B cell (primary cell): ENCODE results near the gene PDLIM5. TPM values are rescaled to one million over a fixed set of nuclear protein-coding genes. Genes with fewer than 3 reads are reported as not detected.

ENCODE experiments used
- ATAC-seq: fragments of 200-7000 bp; cut with Tn5 transposase; one replicate; pipeline ENCODE4 v1.10.0; 2021; ENCODE audit warnings: low read depth, mild to moderate bottlenecking, moderate number of reproducible peaks, moderate library complexity
- CTCF ChIA-PET: fragments of 350-600 bp; sonication (Branson Sonifier 250); formaldehyde crosslinking; loops from one replicate; lab custom pipeline; 2021; ENCODE audit warnings: antibody characterized with exemption, inconsistent platforms; lab: Charles Lee
- POLR2A ChIA-PET: fragments of 350-600 bp; sonication (Branson Sonifier 250); formaldehyde crosslinking; loops from one replicate; lab custom pipeline; 2021; ENCODE audit warnings: antibody characterized with exemption; lab: Charles Lee
- DNase-seq: peaks from one replicate; pipeline ENCODE4 v3.0.0; 2013
- H2AFZ ChIP-seq: 2 replicates; pipeline ENCODE4 v1.6.1; 2012; ENCODE audit warnings: mild to moderate bottlenecking, low read depth, low read length; ENCODE audit not compliant: insufficient read depth, poor library complexity, severe bottlenecking
- H3K27ac ChIP-seq, 2 donors: 1 replicate in 1 of 2; 2 replicates in 1 of 2; pipeline ENCODE4 v1.5.1; 2012 to 2013; ENCODE audit warnings: low read length in 2 of 2, mild to moderate bottlenecking in 2 of 2, moderate library complexity in 1 of 2
- H3K27me3 ChIP-seq, 4 experiments: fragments of 200-600 bp in 1 of 4; sonication (generic) in 1 of 4; replicated peaks in 1 of 4; 1 replicate in 2 of 4; 2 replicates in 2 of 4; pipeline versions ENCODE4 v1.6.1 to v1.7.0; 2013 to 2016; ENCODE audit warnings: low read length in 3 of 4, mild to moderate bottlenecking in 2 of 4, mixed read lengths in 1 of 4, moderate library complexity in 1 of 4; ENCODE audit not compliant: insufficient read depth in 4 of 4, control insufficient read depth in 3 of 4; ENCODE audit errors: control extremely low read depth in 1 of 4
- H3K36me3 ChIP-seq, 2 experiments: replicated peaks in 1 of 2; 1 replicate in 1 of 2; 2 replicates in 1 of 2; pipeline versions ENCODE4 v1.6.1 to v1.7.1; 2013; ENCODE audit warnings: low read length in 1 of 2; ENCODE audit not compliant: insufficient read depth in 2 of 2, control insufficient read depth in 1 of 2; ENCODE audit errors: control extremely low read depth in 1 of 2, extremely low read depth in 1 of 2
- H3K4me1 ChIP-seq, 2 donors: fragments of 200-600 bp in 1 of 2; sonication (generic) in 1 of 2; 1 replicate in 1 of 2; 2 replicates in 1 of 2; pipeline versions ENCODE4 v1.5.1 to v1.6.1; 2013 to 2017; ENCODE audit warnings: low read length in 2 of 2; ENCODE audit not compliant: control insufficient read depth in 2 of 2, insufficient read depth in 2 of 2
- H3K4me2 ChIP-seq: replicated peaks from 2 replicates; pipeline ENCODE3; 2012; ENCODE audit warnings: mild to moderate bottlenecking, low read depth, low read length; ENCODE audit not compliant: poor library complexity, severe bottlenecking
- H3K4me3 ChIP-seq, 5 experiments: fragments of 200-600 bp in 1 of 5; sonication (generic) in 1 of 5; 1 replicate in 3 of 5; 2 replicates in 2 of 5; pipeline versions ENCODE4 v1.5.1 to v1.7.0; 2011 to 2016; ENCODE audit warnings: low read length in 4 of 5, mild to moderate bottlenecking in 4 of 5, low read depth in 2 of 5, control low read depth in 1 of 5, moderate library complexity in 1 of 5; ENCODE audit not compliant: insufficient read depth in 1 of 5; ENCODE audit errors: control extremely low read depth in 1 of 5, extremely low read depth in 1 of 5
- H3K79me2 ChIP-seq: fragments of 200-600 bp; sonication (generic); one replicate; pipeline ENCODE4 v1.6.0; 2016; ENCODE audit warnings: low read length; ENCODE audit not compliant: control insufficient read depth, insufficient read depth
- H3K9ac ChIP-seq: fragments of 200-600 bp; sonication (generic); 2 replicates; pipeline ENCODE4 v1.6.1; 2017; ENCODE audit warnings: mild to moderate bottlenecking, low read length, moderate library complexity
- H3K9me3 ChIP-seq, 3 donors: one replicate each; pipeline versions ENCODE4 v1.6.1 to v1.7.1; 2013; ENCODE audit warnings: low read length in 2 of 3; ENCODE audit not compliant: control insufficient read depth in 2 of 3, insufficient read depth in 1 of 3; ENCODE audit errors: control extremely low read depth in 1 of 3
- H4K20me1 ChIP-seq: 2 replicates; pipeline ENCODE4 v1.6.0; 2012; ENCODE audit warnings: mild to moderate bottlenecking, low read length; ENCODE audit not compliant: insufficient read depth, control insufficient read depth, poor library complexity, severe bottlenecking
- H3K27ac Mint-ChIP-seq: one replicate; pipeline ENCODE4 v1.8.0; 2021; ENCODE audit warnings: mixed read lengths
- H3K27me3 Mint-ChIP-seq: one replicate; pipeline ENCODE4 v1.8.0; 2021; ENCODE audit warnings: mixed read lengths
- H3K4me1 Mint-ChIP-seq: one replicate; pipeline ENCODE4 v1.8.0; 2021; ENCODE audit warnings: mixed read lengths
- H3K4me3 Mint-ChIP-seq: one replicate; pipeline ENCODE4 v1.8.0; 2021; ENCODE audit warnings: mixed read lengths
- H3K9me3 Mint-ChIP-seq: one replicate; pipeline ENCODE4 v1.8.0; 2022; ENCODE audit warnings: mixed read lengths; ENCODE audit not compliant: insufficient read depth
- CTCF ChIP-seq: fragments of 200-600 bp; IDR thresholded peaks from one replicate; pipeline ENCODE4 v1.8.0; 2022; ENCODE audit warnings: antibody characterized with exemption, mild to moderate bottlenecking
- EZH2 ChIP-seq: IDR thresholded peaks from 2 replicates; pipeline ENCODE4 v1.6.1; 2012; ENCODE audit warnings: borderline replicate concordance, low read depth, mild to moderate bottlenecking, moderate library complexity, low read length; ENCODE audit not compliant: insufficient read depth, poor library complexity, severe bottlenecking
- WGBS: methylation state at CpG from one replicate; pipeline ENCODE4 v1.1.5; 2013; ENCODE audit warnings: missing lambda C conversion rate; ENCODE audit not compliant: insufficient coverage; 5-methylcytosine and 5-hydroxymethylcytosine counted together
- intact Hi-C: fragments of 100-400 bp; cut with micrococcal nuclease; formaldehyde crosslinking; loops from one replicate; pipeline ENCODE4 v1.10.0; 2022
- polyA plus RNA-seq: library from polyadenylated mRNA; depleted of rRNA; stranded (reverse); fragments of >200 nt; gene quantifications from 2 replicates; pipeline ENCODE4 v1.2.3, GENCODE V29; 2012
- total RNA-seq, 2 donors: library from RNA; stranded (reverse); fragments of 120-200 nt in 1 of 2; gene quantifications; 1 replicate in 1 of 2; 2 replicates in 1 of 2; pipeline versions ENCODE4 v1.2.3 to v1.2.4, GENCODE V29; 2013 to 2022

Gene PDLIM5
- total and polyA plus RNA-seq, 2 donors (not counting 1 experiment from before 2014, with no cell fraction given) = 24.0 to 30.2 TPM

GRCh38 chr4:94540476-94540875 is 88.7 kb downstream of the PDLIM5 start:
- ChIA-PET CTCF (no interaction called here), POLR2A (no interaction called here)
- Histone ChIP-seq H3K79me2 (no peaks in the 10 kb centered on the region), H3K27ac (no peak overlapping the region), H3K4me2 (no peak overlapping the region), H4K20me1 (no peaks in the 10 kb centered on the region), H3K27me3 (no peaks in the 10 kb centered on the region), H2AFZ (no peak overlapping the region), H3K9me3 (no peaks in the 10 kb centered on the region), H3K9ac (no peak overlapping the region), H3K4me1 (peaks cover under 1% of the 10 kb centered on the region in 2 donors), H3K4me3 (no peak overlapping the region), H3K36me3 (no peaks in the 10 kb centered on the region)
- Mint-ChIP-seq H3K4me3 (no peak overlapping the region), H3K4me1 (peaks cover 9% of the 10 kb centered on the region), H3K27ac (no peak overlapping the region), H3K9me3 (no peaks in the 10 kb centered on the region), H3K27me3 (no peaks in the 10 kb centered on the region)
- ATAC-seq = no peak
- TF ChIP-seq EZH2 (no peak), CTCF (no peak)
- WGBS = 92% methylated on average over 1 of the region's 1 CpG
- intact Hi-C loops = no loop called here
- no peak for DNase-seq

- H3K27me3 ChIP-seq = no peaks in the 10 kb centered on the region
- no peaks in the 10 kb centered on the region for H3K79me2 ChIP-seq
- H3K4me2 ChIP-seq = no peak overlapping the region
- TF ChIP-seq CTCF (no peak), EZH2 (no peak)
- Mint-ChIP-seq H3K4me3 (no peak overlapping the region), H3K27me3 (no peaks in the 10 kb centered on the region), H3K27ac (no peak overlapping the region), H3K9me3 (no peaks in the 10 kb centered on the region), H3K4me1 (peaks cover 6% of the 10 kb centered on the region)
- no peaks in the 10 kb centered on the region for H3K36me3 ChIP-seq
- intact Hi-C loops = no loop called here
- no peaks in the 10 kb centered on the region for H4K20me1 ChIP-seq
- no peak overlapping the region for H3K9ac ChIP-seq
- DNase-seq (no peak), ATAC-seq (no peak)
- no peak overlapping the region for H2AFZ ChIP-seq
- H3K4me1 ChIP-seq = no peaks in the 10 kb centered on the region
- no peaks in the 10 kb centered on the region for H3K9me3 ChIP-seq
- 100% methylated on average over 1 of the region's 2 CpGs for WGBS
- CTCF ChIA-PET = no interaction called here
- POLR2A ChIA-PET = no interaction called here
- no peak overlapping the region for H3K4me3 ChIP-seq
- no peak overlapping the region for H3K27ac ChIP-seq
Measured at GRCh38 chr4:94544811-94545210, 93.1 kb downstream of the PDLIM5 start.
